Motor neuron (in vitro differentiated cells): ENCODE measurements around the gene HERC2. TPM values are rescaled to one million over a fixed set of nuclear protein-coding genes. Genes with fewer than 3 reads are reported as not detected.
"Not testable (repeated sequence)": the region's sequence is repeated elsewhere in the genome, so short reads cannot be mapped to it uniquely, and the experiment has no call there.

Experiments used
- ATAC-seq, 8 experiments: fragments of 200-7000 bp; cut with Tn5 transposase; replicated peaks in 6 of 8; 2 replicates each; pipeline ENCODE4 v1.8.0; 2021; ENCODE audit warnings: mild to moderate bottlenecking in 8 of 8, moderate library complexity in 8 of 8
- H3K27ac ChIP-seq, 2 donors: fragments of 250-450 bp; sonication (Bioruptor Pico); 2 replicates each; pipeline ENCODE4 v1.9.0; 2021; ENCODE audit warnings: antibody characterized with exemption in 2 of 2, mild to moderate bottlenecking in 2 of 2, moderate library complexity in 1 of 2
- H3K4me1 ChIP-seq, 2 donors: fragments of 250-450 bp; sonication (Bioruptor Pico); replicated peaks in 1 of 2; 2 replicates each; pipeline ENCODE4 v1.6.1; 2021; ENCODE audit warnings: antibody characterized with exemption in 2 of 2, mild to moderate bottlenecking in 2 of 2, moderate library complexity in 1 of 2
- H3K4me3 ChIP-seq, 5 donors: fragments of 250-450 bp; sonication (Bioruptor Pico); 2 replicates each; pipeline ENCODE4 v1.9.0; 2021; ENCODE audit warnings: antibody characterized with exemption in 5 of 5, mild to moderate bottlenecking in 5 of 5, moderate library complexity in 4 of 5
- WGBS, 10 experiments: fragments of 450-650 bp; shearing (Covaris generic); methylation state at CpG; one replicate each; pipeline ENCODE4 v1.0.0; 2022; 5-methylcytosine and 5-hydroxymethylcytosine counted together
- in situ Hi-C, 9 experiments: fragments of 400-800 bp; cut with MboI; loops; one replicate each; pipeline ENCODE4 v1.15.0; 2021; ENCODE audit warnings: low sequenced_read_pairs in 9 of 9, low pct_unique_long_range_greater_than_20kb in 2 of 9; ENCODE audit not compliant: unreplicated experiment in 9 of 9
- total RNA-seq, 8 experiments: library from RNA; unstranded; fragments of 300-600 nt; gene quantifications; 2 replicates each; pipeline versions ENCODE4 v1.2.3 to v1.2.4, GENCODE V29; 2022

Gene HERC2
- total RNA-seq, 8 experiments from 2014 or later = 22.6 to 88.4 (median 35.0) TPM

DNA sequence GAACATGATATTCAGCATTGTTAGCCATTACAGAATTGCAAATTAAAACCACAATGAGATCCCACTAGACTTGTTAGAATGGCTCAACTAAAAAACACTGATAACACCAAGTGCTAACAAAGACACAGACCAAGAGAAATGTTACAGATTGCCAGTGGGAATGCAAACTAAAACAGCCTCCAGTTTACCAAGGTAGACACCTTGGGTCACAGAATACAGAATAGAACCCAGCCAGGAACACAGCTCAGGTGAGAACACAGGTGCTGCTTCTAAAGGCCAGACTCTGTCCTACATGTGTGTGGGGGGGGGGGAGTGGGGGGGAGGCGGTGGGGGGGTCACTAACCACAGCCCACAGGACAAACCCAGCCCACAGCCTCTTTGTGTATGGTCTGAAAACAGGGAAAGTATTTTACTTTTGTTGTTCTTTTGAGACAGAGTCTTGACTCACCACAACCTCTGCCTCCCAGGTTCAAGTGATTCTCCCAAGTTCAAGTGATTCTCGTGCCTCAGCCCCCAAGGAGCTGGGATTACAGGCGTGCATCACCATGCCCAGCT is 26.9 kb downstream of the HERC2 start:
- H3K27ac ChIP-seq, in situ Hi-C loops, H3K4me3 ChIP-seq, ATAC-seq, H3K4me1 ChIP-seq: not testable (repeated sequence)
- no CpG with 5 or more reads among the region's 3 CpGs for WGBS, 10 experiments

DNA sequence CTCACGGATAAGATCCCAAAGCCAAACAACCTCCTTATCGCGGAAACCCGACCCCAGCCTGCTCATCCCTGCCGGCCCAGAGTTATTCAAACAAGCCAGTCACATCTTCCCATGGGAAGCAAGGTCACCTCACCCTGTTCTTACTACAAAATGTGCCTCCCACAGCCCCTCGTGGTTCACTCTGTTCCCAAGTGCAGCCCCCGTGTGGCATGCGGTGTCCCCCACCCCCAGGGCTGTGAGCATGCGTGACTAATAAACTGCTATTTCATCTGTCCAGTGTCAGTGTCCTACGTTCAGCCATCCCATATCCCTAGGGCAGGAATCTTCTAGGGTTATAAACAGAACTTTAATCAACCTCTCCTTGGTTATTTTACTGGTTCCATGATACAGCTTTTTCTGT is 27.4 kb downstream of the HERC2 start:
- in situ Hi-C loops, H3K27ac ChIP-seq, H3K4me1 ChIP-seq, H3K4me3 ChIP-seq, ATAC-seq: not testable (repeated sequence)
- no CpG with 5 or more reads among the region's 10 CpGs for WGBS, 10 experiments

DNA sequence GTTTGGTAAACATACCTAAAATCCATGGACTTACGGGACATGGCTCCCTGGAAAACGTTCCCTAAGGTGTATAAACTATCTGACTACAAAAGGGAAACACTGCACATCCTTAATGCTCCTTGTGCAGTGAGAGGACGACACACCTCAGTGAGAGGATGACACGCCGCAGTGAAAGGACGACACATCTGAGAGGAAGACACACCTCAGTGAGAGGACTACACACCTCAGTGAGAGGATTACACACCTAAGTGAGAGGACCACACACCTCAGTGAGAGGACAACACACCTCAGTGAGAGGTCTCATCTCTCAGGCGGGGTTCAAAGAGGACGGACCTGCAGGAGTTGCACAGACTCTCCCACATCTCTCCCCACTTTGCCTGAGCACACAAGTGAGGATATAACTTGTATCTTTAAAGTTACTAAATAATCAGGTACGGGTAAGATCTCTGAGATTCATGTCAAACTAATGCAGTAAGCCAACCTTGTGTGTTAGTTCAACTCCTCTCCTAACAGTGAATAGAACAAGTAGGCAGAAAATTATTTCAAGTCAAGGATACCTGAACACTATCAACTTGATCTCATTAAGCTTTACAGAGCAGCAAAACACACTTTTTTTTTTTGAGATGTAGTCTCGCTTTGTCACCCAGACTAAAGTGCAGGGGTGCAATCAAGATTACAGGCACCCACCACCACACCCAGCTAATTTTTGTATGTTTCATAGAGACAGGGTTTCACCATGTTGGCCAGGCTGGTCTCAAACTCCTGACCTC is 32.1 kb downstream of the HERC2 start:
- in situ Hi-C loops = no loop called here
- 90 to 100% (median 100%) methylated on average over 1 to 6 of the region's 10 CpGs; no CpG with 5 or more reads in 1 of the 10 experiments for WGBS, 10 experiments
- no peak overlapping the region for H3K27ac ChIP-seq
- no peaks in the 10 kb centered on the region for H3K4me1 ChIP-seq
- ATAC-seq = no peak
- no peak overlapping the region for H3K4me3 ChIP-seq

DNA sequence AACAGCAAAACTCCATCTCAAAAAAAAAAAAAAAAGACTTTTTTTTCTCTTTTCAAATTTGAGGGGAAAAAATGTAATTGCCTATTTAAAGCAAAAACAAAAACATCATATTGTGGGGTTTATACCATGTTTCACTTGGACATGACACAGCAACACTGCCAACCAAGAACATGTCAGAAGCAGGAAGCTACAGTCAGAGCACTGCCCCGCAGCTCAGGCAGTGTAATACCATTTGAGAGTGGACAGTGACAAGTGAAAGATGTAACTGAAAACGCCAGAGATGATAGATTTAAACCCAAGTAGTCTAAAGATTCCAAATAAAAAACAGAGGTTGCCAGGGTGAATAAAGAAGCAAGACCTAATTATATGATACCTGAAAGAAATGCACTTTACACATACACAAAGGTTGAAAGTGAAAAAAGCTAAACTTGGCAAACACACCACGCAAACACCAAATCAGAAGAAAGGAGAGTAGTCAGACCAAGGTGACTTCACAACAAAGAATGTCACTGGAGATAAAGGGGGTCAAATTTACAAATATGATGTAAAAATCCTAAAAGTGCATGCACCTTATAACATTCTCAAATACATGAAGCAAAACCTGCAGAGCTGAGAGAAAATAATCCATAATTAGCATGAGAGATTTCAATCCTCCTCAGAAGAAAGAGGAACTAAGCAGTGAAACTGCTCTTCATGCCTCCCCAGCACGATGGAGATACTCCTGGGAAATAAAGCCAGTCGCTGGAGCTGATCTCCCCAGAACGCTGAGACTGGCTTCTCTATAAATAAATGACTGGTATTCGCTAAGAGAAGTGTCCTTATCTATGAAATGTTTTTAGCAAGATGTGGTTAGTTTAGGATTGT is 32.9 kb downstream of the HERC2 start:
- H3K4me3 ChIP-seq, in situ Hi-C loops, ATAC-seq, H3K4me1 ChIP-seq, H3K27ac ChIP-seq: not testable (repeated sequence)
- WGBS, 10 experiments = 75 to 100% (median 93%) methylated on average over 1 to 5 of the region's 7 CpGs; no CpG with 5 or more reads in 1 of the 10 experiments

DNA sequence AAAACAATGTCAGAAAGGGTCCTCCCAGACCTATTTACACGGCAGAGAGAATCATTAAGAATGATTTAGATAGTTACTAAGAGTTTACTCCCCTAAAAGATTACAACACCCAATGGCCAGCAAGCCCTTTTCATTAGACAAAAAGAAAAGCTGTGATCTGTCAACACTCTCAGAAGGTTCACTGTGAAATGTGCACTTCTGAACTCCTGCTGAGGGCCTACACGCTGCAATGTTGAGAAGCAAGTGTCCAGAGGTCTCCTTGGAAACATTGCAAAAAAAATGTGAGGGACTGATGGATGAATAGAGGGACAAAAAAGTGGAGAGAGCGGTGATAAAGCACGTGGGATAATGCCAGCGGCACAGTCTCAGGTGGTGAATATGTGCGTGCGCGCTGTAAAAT is 35.3 kb downstream of the HERC2 start:
- H3K27ac ChIP-seq, H3K4me3 ChIP-seq, in situ Hi-C loops, H3K4me1 ChIP-seq: not testable (repeated sequence)
- peak in 5 of 8 experiments; percentile 53 to 99 (median 73) for ATAC-seq
- WGBS, 10 experiments = 0 to 94% (median 37%) methylated on average over 1 to 6 of the region's 8 CpGs; no CpG with 5 or more reads in 3 of the 10 experiments

DNA sequence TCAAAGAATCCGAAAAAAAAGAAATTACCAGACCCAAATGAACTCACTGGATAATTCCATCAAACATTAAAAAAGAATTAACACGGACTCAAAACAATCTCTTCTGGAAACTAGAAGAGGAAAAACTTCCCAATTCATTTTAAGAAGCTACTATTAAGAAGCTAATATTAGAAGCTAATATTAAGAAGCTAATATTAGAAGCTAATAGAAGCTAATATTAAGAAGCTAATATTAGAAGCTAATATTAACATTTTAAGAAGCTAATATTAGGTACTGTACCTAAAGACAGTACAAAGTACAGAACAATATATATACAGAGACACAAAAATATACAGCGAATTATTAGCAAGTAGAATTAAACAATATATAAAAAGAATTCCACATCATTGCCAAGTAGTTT is 35.9 kb downstream of the HERC2 start:
- no peak overlapping the region for H3K27ac ChIP-seq
- WGBS, 10 experiments = 75 to 100% (median 93%) methylated on average over 1 to 3 of the region's 3 CpGs

DNA sequence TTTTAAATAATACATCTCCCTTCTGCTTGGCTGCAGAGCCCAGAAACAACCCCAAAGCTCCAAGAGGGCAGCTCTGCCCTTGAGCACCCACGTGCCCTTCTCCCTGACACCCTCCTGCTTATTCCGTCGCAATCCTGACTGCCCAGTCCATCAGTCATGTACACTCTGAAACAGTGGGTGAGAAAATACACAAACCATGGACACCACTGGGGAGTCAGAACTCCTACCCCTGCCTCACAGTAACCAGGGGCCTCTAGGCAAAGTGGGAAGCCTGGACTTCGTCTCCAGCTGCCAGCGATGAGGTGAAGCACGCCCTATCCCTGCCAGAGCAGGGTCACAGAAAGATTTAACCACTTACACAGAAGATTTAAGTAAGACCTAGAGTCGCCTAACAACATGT is 40.1 kb downstream of the HERC2 start:
- 78 to 100% (median 94%) methylated on average over 1 to 6 of the region's 7 CpGs for WGBS, 10 experiments
- no peak overlapping the region for H3K27ac ChIP-seq
- ATAC-seq = no peak
- no peak overlapping the region for H3K4me3 ChIP-seq
- no peaks in the 10 kb centered on the region for H3K4me1 ChIP-seq
- in situ Hi-C loops = no loop called here

More for the DNA sequence above, 35.9 kb downstream of the HERC2 start:
- ATAC-seq = no peak
- Histone ChIP-seq H3K4me3 (no peak overlapping the region), H3K4me1 (no peaks in the 10 kb centered on the region)
- in situ Hi-C loops = no loop called here

DNA sequence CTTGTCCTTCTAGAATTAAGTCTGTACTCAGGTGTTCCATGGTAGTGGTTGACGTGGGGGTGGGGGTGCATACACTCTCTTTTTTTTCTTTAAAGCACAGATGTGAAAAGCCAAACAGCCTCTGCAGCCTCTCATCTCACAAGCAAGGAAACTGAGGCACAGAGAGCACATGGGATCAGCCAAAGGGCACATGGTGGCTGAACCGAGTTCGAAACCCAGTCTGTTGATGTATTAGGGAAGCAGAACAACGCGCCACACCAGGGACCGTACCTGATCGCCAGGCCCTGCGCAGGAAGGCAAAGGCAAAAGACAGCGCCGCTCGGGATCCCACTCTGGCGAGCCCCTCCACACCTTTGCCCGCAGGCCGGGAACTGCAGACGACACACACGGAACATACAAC is 47.3 kb downstream of the HERC2 start:
- H3K4me3 ChIP-seq = no peak overlapping the region
- in situ Hi-C loops = no loop called here
- H3K27ac ChIP-seq = no peak overlapping the region
- H3K4me1 ChIP-seq = peaks cover 4 to 18% of the 10 kb centered on the region in 2 donors
- 94 to 100% (median 98%) methylated on average over 1 to 11 of the region's 16 CpGs; no CpG with 5 or more reads in 6 of the 10 experiments for WGBS, 10 experiments
- no peak for ATAC-seq

DNA sequence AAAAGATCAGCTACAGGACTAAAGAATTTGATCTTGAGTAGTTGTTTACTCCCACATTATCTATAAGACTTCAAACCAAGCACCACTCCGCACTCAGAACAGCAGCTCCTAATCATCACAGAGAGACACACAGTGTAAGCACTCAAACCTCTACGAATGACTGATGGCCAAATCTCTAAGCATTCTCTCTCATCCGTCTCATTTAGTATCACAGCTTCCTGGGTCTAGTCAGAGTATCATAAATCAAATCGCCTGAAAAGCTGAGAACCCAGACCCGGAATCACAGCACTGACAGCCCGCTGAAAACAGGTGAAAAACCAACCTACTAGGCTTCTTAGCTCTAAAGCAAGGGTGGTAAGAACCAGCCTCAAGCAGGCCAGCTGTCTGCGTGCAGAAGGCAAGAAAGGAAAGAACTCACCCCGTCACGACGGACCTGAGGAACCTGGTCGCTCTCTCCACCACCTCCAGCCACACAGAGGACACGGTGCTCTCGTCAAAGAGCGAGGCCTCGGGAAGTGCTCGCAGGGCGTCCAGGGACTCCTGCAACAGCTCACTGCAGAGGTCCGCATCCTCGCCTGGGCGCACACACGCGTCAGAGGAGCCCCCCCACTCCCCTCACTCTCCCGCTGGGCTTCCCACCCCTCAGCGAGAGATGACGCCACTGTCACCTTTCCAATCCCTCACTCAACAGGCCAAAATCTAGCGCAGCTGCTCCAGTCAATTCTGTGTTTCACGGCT is 47.9 kb downstream of the HERC2 start:
- ATAC-seq = peak in 5 of 8 experiments; percentile 85 to 94 (median 89)
- Histone ChIP-seq H3K27ac (peak overlapping the region in 1 of 2 donors; percentile 41), H3K4me1 (peaks cover 4 to 18% of the 10 kb centered on the region in 2 donors), H3K4me3 (no peak overlapping the region)
- WGBS, 10 experiments = 39 to 96% (median 65%) methylated on average over 1 to 11 of the region's 27 CpGs; no CpG with 5 or more reads in 4 of the 10 experiments
- in situ Hi-C loops = no loop called here

DNA sequence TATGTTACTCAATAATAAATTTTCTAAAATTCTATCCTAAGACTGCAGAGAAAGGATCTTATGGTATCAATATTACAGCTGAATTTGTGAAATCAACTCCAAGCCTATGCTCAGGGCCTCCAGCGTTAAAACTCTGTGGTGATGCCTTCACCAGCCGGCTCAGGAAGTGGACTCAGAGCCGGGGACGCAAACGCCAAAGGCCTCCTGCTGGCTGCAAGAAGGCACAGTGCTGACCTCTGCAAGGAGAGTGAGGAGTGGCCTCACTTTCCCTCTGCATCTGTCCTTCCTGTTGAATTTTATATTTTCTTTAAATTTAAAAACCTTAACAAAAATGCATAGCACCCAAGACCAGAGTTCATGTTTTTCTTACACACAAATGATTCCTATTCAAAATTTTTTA is 48.5 kb downstream of the HERC2 start:
- peaks cover 4 to 18% of the 10 kb centered on the region in 2 donors for H3K4me1 ChIP-seq
- no peak overlapping the region for H3K27ac ChIP-seq
- 14 to 78% (median 31%) methylated on average over 1 to 5 of the region's 5 CpGs; no CpG with 5 or more reads in 3 of the 10 experiments for WGBS, 10 experiments
- in situ Hi-C loops = no loop called here
- H3K4me3 ChIP-seq = no peak overlapping the region
- peak in 4 of 8 experiments; percentile 49 to 75 (median 62) for ATAC-seq

DNA sequence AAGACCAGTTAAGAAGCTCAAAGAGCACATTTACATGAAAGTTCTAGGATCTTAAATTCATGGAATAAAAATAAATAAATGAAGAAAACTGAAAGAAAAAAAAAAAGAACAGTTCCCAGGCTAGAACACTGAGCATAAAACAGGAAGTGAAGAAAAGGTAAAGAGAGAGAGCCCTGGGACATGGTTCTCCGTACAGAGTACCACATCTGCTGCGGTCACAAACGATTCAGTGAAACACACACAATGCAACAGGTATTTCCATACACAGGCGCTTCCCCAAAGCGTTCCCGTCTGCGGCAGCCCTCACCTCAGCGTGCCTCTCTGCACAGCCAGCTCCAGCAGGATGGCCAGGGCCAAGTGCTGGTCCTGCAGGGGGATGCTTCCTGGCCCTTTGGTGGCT is 49.4 kb downstream of the HERC2 start:
- no peak for ATAC-seq
- in situ Hi-C loops = no loop called here

DNA sequence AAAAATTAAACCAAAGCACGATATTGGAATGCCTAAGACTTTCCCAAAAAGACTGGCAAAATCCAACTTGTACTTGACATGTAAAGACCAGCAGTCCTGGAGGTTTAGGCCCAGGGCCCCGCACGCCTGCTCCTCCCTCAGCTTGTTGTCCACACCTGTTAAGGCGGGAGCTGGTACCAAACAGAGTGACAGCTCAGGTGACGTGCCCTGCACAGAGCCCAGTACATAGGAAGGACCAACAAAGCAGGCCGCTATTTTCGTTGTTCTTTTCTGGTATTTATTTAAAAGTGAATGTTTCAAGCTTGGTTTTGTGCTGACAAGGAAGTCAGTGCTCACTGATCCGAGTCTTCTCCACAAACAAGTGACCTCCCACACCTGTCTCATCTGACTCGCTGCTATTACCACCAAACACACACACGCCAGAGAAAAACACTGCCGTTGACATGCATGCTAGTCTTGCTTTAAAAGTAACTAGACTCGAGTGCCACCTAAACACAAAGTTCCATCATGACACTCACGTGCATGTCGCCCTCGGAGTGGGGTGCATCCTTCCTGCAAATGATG is 50.2 kb downstream of the HERC2 start:
- ATAC-seq = no peak
- in situ Hi-C loops = no loop called here
- no peak overlapping the region for H3K4me3 ChIP-seq
- peaks cover 4 to 18% of the 10 kb centered on the region in 2 donors for H3K4me1 ChIP-seq
- 89 to 100% (median 95%) methylated on average over 3 to 9 of the region's 15 CpGs; no CpG with 5 or more reads in 4 of the 10 experiments for WGBS, 10 experiments
- no peak overlapping the region for H3K27ac ChIP-seq

More for the DNA sequence above, 49.4 kb downstream of the HERC2 start:
- WGBS, 10 experiments = 80 to 100% (median 98%) methylated on average over 1 to 8 of the region's 8 CpGs
- no peak overlapping the region for H3K27ac ChIP-seq
- H3K4me1 ChIP-seq = peaks cover 4 to 18% of the 10 kb centered on the region in 2 donors
- no peak overlapping the region for H3K4me3 ChIP-seq
